Measurements from ENCODE around the gene FTL. TPM values are rescaled to one million over a fixed set of nuclear protein-coding genes. Genes with fewer than 3 reads are reported as not detected.

Gene FTL
- total RNA-seq, 4 donors from 2014 or later, result 5,480 to 8,362 (median 5,857) TPM

- no peaks in the 10 kb centered on the region for H3K27me3 ChIP-seq
- TF ChIP-seq EP300 (IDR thresholded peaks at IDR 0.05), result no peak
- TF ChIP-seq POLR2A (IDR thresholded peaks at IDR 0.05), result no peak
- no peak for TF ChIP-seq CTCF (IDR thresholded peaks at IDR 0.05)
- no peaks in the 10 kb centered on the region for H3K9me3 ChIP-seq
- peaks cover 0 to 23% (median 0%) of the 10 kb centered on the region in 3 donors for H3K36me3 ChIP-seq
- H3K4me3 ChIP-seq, result no peak overlapping the region
- no peak for DNase-seq (ENCODE audit: low spot score in 2 of 2)
- H3K27ac ChIP-seq, result no peak overlapping the region
- 97% methylated on average over 8 of the region's 8 CpGs for WGBS, 2 donors
- peaks cover 0 to 34% (median 18%) of the 10 kb centered on the region in 4 donors for H3K4me1 ChIP-seq
Measured at GRCh38 chr19:48958006-48958405, 7.1 kb upstream of the FTL start.

DNA sequence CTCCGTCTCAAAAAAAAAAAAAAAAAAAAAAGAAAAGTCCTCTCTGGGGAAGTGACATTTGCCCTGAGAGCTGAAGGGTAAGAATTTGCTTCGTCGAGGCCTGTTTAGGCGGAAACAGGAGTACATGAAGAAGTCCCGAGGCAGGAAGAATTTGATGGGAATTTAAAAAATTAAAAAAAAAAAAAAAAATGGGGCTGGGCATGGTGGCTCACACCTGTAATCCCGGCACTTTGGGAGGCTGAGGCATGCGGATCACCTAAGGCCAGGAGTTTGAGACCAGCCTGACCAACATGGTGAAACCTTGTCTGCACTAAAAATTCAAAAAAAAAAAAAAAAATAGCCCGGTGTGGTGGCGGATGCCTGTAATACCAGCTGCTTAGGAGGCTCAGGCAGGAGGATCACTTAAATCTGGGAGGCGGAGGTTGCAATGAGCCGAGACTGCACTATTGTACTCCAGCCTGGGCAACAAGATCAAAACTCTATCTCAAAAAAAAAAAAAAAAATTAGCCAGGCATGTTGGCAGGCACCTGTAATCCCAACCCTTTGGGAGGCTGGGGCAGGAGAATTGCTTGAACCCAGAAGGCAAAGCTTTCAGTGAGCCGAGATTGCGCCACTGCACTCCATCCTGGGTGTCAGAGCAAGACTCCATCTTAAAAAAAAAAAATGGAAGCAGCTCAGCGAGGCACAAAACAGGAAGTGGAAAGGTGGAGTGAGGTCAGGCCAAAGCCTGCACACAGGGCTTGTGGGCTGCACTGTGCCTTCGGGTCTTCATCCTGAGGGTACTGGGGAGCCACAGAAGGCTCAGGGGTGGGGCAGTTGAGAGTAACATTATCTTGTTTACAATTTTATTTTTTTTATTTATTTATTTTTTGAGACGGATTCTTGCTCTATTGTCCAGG, 5.5 kb upstream of the FTL start:
- Histone ChIP-seq H3K4me3 (no peak overlapping the region), H3K9me3 (no peaks in the 10 kb centered on the region), H3K36me3 (peaks cover 0 to 23% (median 0%) of the 10 kb centered on the region in 3 donors), H3K4me1 (peaks cover 0 to 43% (median 32%) of the 10 kb centered on the region in 4 donors), H3K27me3 (no peaks in the 10 kb centered on the region), H3K27ac (peak overlapping the region in 1 of 4 donors; percentile 92)
- no peak for DNase-seq (ENCODE audit: low spot score in 2 of 2)
- WGBS, 2 donors, result 79 to 80% methylated on average over 16 of the region's 16 CpGs
- TF ChIP-seq POLR2A (IDR thresholded peaks at IDR 0.05) (no peak), CTCF (IDR thresholded peaks at IDR 0.05) (no peak), EP300 (IDR thresholded peaks at IDR 0.05) (no peak)

GRCh38 chr19:48961051-48961649, 4.0 kb upstream of the FTL start:
- Histone ChIP-seq H3K4me1 (peaks cover 0 to 36% (median 24%) of the 10 kb centered on the region in 4 donors), H3K36me3 (peaks cover 0 to 24% (median 0%) of the 10 kb centered on the region in 3 donors), H3K4me3 (no peak overlapping the region), H3K27me3 (no peaks in the 10 kb centered on the region), H3K9me3 (no peaks in the 10 kb centered on the region), H3K27ac (peak overlapping the region in 2 of 4 donors; percentile 92 to 97)
- TF ChIP-seq POLR2A (IDR thresholded peaks at IDR 0.05), result no peak
- TF ChIP-seq EP300 (IDR thresholded peaks at IDR 0.05), result no peak
- TF ChIP-seq CTCF (IDR thresholded peaks at IDR 0.05), result no peak
- no peak for DNase-seq (ENCODE audit: low spot score in 2 of 2)
- WGBS, 2 donors, result 80 to 82% methylated on average over 19 of the region's 19 CpGs

DNA sequence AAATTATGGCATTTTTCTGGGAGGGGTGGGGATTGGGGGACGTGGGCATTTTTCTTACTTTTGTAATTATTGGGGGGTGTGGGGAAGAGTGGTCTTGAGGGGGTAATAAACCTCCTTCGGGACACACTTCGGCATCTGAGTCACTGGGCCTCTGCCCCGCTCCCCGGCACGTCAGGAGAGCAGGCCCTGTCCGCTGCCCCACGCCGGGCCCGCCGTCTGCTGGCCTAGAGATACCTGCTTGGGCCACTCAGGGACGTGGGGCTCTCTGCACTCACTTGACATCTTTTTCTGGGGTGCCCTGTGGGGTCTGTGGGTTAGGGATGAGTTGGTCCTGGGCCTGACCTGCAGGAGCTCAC, 3.5 kb upstream of the FTL start:
- peaks cover 0 to 25% (median 0%) of the 10 kb centered on the region in 3 donors for H3K36me3 ChIP-seq
- WGBS, 2 donors, result 78 to 79% methylated on average over 12 of the region's 12 CpGs
- TF ChIP-seq EP300 (IDR thresholded peaks at IDR 0.05) (no peak), POLR2A (IDR thresholded peaks at IDR 0.05) (no peak), CTCF (IDR thresholded peaks at IDR 0.05) (no peak)
- H3K4me1 ChIP-seq, result peaks cover 0 to 38% (median 27%) of the 10 kb centered on the region in 4 donors
- H3K4me3 ChIP-seq, result no peak overlapping the region
- peak overlapping the region; percentile 92 to 97 (median 96) for H3K27ac ChIP-seq
- H3K9me3 ChIP-seq, result no peaks in the 10 kb centered on the region
- H3K27me3 ChIP-seq, result no peaks in the 10 kb centered on the region
- DNase-seq (ENCODE audit: low spot score in 2 of 2), result no peak

Measured in tibial nerve (tissue), 4 donors.